ENCODE results near the gene SULT1C2.

The SULT1C2 gene

GRCh38 chr2:108285616-108286015, 3.1 kb upstream of the SULT1C2 start:
- no peak for TF ChIP-seq CTCF (IDR thresholded peaks at IDR 0.05; ENCODE audit: low read depth, low read length, missing control alignments)
- DNase-seq (ENCODE audit: low read depth) = no peak
- in situ Hi-C loops (cut with HindIII; ENCODE audit: low sequenced_read_pairs) = no loop called here
- no peak overlapping the region for H3K4me3 ChIP-seq (ENCODE audit: low read depth, low read length)

- TF ChIP-seq CTCF (IDR thresholded peaks at IDR 0.05; ENCODE audit: low read depth, low read length, missing control alignments) = no peak
- no peak for DNase-seq (ENCODE audit: low read depth)
- H3K4me3 ChIP-seq (ENCODE audit: low read depth, low read length) = no peak overlapping the region
- in situ Hi-C loops (cut with HindIII; ENCODE audit: low sequenced_read_pairs) = no loop called here
Observed at GRCh38 chr2:108287169-108287568, 1.5 kb upstream of the SULT1C2 start.

GRCh38 chr2:108293850-108294249, 5.2 kb downstream of the SULT1C2 start:
- in situ Hi-C loops (cut with HindIII; ENCODE audit: low sequenced_read_pairs) = no loop called here
- no peak for TF ChIP-seq CTCF (IDR thresholded peaks at IDR 0.05; ENCODE audit: low read depth, low read length, missing control alignments)
- no peak for DNase-seq (ENCODE audit: low read depth)
- no peak overlapping the region for H3K4me3 ChIP-seq (ENCODE audit: low read depth, low read length)

GRCh38 chr2:108297436-108298141, 8.9 kb downstream of the SULT1C2 start:
- H3K4me3 ChIP-seq (ENCODE audit: low read depth, low read length) = no peak overlapping the region
- peak; percentile 59 for DNase-seq (ENCODE audit: low read depth)
- in situ Hi-C loops (cut with HindIII; ENCODE audit: low sequenced_read_pairs) = no loop called here
- no peak for TF ChIP-seq CTCF (IDR thresholded peaks at IDR 0.05; ENCODE audit: low read depth, low read length, missing control alignments)

GRCh38 chr2:108301558-108301957, 12.9 kb downstream of the SULT1C2 start:
- no peak for DNase-seq (ENCODE audit: low read depth)
- in situ Hi-C loops (cut with HindIII; ENCODE audit: low sequenced_read_pairs) = no loop called here
- no peak for TF ChIP-seq CTCF (IDR thresholded peaks at IDR 0.05; ENCODE audit: low read depth, low read length, missing control alignments)
- H3K4me3 ChIP-seq (ENCODE audit: low read depth, low read length) = no peak overlapping the region

- in situ Hi-C loops (cut with HindIII; ENCODE audit: low sequenced_read_pairs) = no loop called here
- no peak for TF ChIP-seq CTCF (IDR thresholded peaks at IDR 0.05; ENCODE audit: low read depth, low read length, missing control alignments)
- no peak overlapping the region for H3K4me3 ChIP-seq (ENCODE audit: low read depth, low read length)
- no peak for DNase-seq (ENCODE audit: low read depth)
Observed at GRCh38 chr2:108304975-108305374, 16.3 kb downstream of the SULT1C2 start.
